GM23338 (cell line): Measurements from ENCODE around the gene MYLK2.

Source experiments
- CREB1 ChIP-seq: fragments of 250-450 bp; sonication (Bioruptor Pico); IDR thresholded peaks from 2 replicates; pipeline ENCODE4 v1.5.0; 2020; ENCODE audit warnings: low read depth, mild to moderate bottlenecking, moderate library complexity
- EZH2 ChIP-seq: fragments of 200-600 bp; sonication (generic); IDR thresholded peaks from one replicate; pipeline ENCODE4 v1.8.0; 2017; ENCODE audit warnings: antibody characterized with exemption, mild to moderate bottlenecking, low read depth; ENCODE audit not compliant: unreplicated experiment
- EZH2phosphoT487 ChIP-seq: fragments of 200-600 bp; sonication (generic); IDR thresholded peaks from one replicate; pipeline ENCODE4 v1.8.1; 2018; ENCODE audit warnings: antibody characterized with exemption; ENCODE audit not compliant: unreplicated experiment
- JUNB ChIP-seq: IDR thresholded peaks from one replicate; pipeline ENCODE4 v1.6.1; 2016; ENCODE audit warnings: antibody characterized with exemption; ENCODE audit not compliant: unreplicated experiment
- POLR2AphosphoS5 ChIP-seq: IDR thresholded peaks from 2 replicates; pipeline ENCODE4 v1.6.1; 2016; ENCODE audit warnings: antibody characterized with exemption, low read depth
- STAT1 ChIP-seq: IDR thresholded peaks from one replicate; pipeline ENCODE4 v1.6.1; 2016; ENCODE audit warnings: antibody characterized with exemption; ENCODE audit not compliant: unreplicated experiment
- ZNF114 ChIP-seq: fragments of 250-450 bp; sonication (Bioruptor Pico); IDR thresholded peaks from 2 replicates; pipeline ENCODE4 v1.5.0; 2020; ENCODE audit warnings: mild to moderate bottlenecking, moderate library complexity
- ZNF331 ChIP-seq: fragments of 250-450 bp; sonication (Bioruptor Pico); IDR thresholded peaks from 2 replicates; pipeline ENCODE4 v1.5.0; 2020; ENCODE audit warnings: low read depth, mild to moderate bottlenecking, moderate library complexity
- TF ChIP-seq, protein P1 (sequence below), 2 experiments: fragments of 200-600 bp in 1 of 2; sonication (generic) in 1 of 2; conservative IDR thresholded peaks; 2 replicates each; pipeline versions ENCODE4 v1.5.1 to v1.6.1; 2016 to 2017; ENCODE audit warnings: antibody characterized with exemption in 2 of 2, low read depth in 2 of 2, mild to moderate bottlenecking in 2 of 2, moderate library complexity in 1 of 2
- TF ChIP-seq, protein P2 (sequence below): IDR thresholded peaks from one replicate; pipeline ENCODE4 v1.6.1; 2018; ENCODE audit warnings: antibody characterized with exemption; ENCODE audit not compliant: unreplicated experiment

DNA sequence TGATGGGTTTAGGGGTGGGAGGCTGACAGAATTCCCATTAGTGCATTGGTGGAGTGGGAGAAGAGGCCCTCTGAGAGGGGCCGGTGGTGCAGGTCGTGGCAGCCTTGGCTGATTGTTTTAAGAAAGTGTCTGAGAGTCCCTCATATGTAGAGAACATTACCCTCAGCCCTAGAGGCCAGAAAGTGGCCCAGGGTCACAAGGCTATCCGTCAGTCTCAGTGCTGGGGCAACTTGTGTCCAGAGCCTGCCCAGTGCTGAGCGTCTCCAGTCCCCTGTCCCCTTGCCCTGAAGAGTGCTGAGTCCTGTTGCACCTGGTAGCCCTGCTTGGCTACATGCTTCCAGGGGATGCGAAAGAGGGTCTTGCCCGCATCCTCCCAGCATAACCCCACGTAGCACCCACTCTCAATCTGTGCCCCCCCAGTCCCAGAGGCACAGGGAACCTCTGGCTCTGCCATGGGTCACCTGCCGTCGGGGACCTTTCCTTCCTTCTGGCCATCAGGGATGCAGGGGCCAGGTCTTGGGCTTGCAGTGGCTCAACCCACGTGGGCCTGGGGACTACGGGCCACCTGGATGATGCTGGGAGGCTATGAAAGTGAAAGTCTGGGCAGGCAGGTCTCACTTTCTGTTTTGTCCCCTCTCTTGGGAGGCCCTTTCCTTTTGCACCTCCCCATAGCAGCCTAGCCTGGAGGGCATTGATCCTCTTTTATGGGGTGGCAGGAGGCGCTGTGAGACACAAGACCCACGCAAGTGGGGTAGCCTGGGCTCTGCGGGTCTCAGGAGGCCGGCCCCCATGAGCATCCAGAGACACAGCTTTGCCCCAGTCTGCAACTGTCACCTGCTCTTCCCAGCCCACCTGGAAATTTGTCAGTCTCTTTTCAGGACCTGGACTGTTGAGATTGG, 39.0 kb downstream of the MYLK2 start:
- TF ChIP-seq, protein P1, sequence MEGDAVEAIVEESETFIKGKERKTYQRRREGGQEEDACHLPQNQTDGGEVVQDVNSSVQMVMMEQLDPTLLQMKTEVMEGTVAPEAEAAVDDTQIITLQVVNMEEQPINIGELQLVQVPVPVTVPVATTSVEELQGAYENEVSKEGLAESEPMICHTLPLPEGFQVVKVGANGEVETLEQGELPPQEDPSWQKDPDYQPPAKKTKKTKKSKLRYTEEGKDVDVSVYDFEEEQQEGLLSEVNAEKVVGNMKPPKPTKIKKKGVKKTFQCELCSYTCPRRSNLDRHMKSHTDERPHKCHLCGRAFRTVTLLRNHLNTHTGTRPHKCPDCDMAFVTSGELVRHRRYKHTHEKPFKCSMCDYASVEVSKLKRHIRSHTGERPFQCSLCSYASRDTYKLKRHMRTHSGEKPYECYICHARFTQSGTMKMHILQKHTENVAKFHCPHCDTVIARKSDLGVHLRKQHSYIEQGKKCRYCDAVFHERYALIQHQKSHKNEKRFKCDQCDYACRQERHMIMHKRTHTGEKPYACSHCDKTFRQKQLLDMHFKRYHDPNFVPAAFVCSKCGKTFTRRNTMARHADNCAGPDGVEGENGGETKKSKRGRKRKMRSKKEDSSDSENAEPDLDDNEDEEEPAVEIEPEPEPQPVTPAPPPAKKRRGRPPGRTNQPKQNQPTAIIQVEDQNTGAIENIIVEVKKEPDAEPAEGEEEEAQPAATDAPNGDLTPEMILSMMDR (conservative IDR thresholded peaks at IDR 0.05; ENCODE audit: low read depth in 2 of 2): peak in 1 of 2 experiments; percentile 34; a peak in 1 of 4 replicates
- no peak for TF ChIP-seq EZH2
- TF ChIP-seq EZH2phosphoT487: no peak
- TF ChIP-seq POLR2AphosphoS5: no peak
- no peak for TF ChIP-seq ZNF114 (CRISPR knock-in tag)
- no peak for TF ChIP-seq STAT1
- TF ChIP-seq JUNB: no peak
- TF ChIP-seq ZNF331 (CRISPR knock-in tag): no peak
- no peak for TF ChIP-seq CREB1 (CRISPR knock-in tag)
- TF ChIP-seq, protein P2, sequence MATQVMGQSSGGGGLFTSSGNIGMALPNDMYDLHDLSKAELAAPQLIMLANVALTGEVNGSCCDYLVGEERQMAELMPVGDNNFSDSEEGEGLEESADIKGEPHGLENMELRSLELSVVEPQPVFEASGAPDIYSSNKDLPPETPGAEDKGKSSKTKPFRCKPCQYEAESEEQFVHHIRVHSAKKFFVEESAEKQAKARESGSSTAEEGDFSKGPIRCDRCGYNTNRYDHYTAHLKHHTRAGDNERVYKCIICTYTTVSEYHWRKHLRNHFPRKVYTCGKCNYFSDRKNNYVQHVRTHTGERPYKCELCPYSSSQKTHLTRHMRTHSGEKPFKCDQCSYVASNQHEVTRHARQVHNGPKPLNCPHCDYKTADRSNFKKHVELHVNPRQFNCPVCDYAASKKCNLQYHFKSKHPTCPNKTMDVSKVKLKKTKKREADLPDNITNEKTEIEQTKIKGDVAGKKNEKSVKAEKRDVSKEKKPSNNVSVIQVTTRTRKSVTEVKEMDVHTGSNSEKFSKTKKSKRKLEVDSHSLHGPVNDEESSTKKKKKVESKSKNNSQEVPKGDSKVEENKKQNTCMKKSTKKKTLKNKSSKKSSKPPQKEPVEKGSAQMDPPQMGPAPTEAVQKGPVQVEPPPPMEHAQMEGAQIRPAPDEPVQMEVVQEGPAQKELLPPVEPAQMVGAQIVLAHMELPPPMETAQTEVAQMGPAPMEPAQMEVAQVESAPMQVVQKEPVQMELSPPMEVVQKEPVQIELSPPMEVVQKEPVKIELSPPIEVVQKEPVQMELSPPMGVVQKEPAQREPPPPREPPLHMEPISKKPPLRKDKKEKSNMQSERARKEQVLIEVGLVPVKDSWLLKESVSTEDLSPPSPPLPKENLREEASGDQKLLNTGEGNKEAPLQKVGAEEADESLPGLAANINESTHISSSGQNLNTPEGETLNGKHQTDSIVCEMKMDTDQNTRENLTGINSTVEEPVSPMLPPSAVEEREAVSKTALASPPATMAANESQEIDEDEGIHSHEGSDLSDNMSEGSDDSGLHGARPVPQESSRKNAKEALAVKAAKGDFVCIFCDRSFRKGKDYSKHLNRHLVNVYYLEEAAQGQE: no peak
